ENCODE measurements around the gene DUOXA1. TPM values are rescaled to one million over a fixed set of nuclear protein-coding genes. Genes with fewer than 3 reads are reported as not detected.

Gene DUOXA1
- polyA plus RNA-seq, 1 donor = 0.23 TPM

GRCh38 chr15:45132844-45133560 is 3.3 kb upstream of the DUOXA1 start:
- DNase-seq = no peak

DNA sequence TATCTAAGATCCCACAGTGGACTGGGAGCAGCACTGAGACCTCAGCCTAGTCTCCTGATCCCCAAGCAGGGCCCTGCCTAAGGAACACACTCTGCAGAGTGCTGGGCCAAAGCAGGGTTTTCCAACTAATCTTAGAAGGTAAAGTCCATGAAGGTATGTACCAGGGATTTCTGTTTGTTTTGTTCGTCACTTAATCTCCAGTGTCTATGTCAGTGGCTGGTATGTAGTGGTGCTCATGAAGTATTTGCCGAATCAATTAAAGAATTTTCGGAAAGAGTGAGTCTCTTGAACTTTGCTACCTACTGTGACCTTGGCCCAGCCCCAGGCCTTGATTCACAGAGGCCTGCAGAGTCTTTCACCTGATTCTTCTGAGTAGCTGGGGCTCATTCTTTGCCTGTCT is 1.8 kb upstream of the DUOXA1 start:
- DNase-seq = no peak

DNA sequence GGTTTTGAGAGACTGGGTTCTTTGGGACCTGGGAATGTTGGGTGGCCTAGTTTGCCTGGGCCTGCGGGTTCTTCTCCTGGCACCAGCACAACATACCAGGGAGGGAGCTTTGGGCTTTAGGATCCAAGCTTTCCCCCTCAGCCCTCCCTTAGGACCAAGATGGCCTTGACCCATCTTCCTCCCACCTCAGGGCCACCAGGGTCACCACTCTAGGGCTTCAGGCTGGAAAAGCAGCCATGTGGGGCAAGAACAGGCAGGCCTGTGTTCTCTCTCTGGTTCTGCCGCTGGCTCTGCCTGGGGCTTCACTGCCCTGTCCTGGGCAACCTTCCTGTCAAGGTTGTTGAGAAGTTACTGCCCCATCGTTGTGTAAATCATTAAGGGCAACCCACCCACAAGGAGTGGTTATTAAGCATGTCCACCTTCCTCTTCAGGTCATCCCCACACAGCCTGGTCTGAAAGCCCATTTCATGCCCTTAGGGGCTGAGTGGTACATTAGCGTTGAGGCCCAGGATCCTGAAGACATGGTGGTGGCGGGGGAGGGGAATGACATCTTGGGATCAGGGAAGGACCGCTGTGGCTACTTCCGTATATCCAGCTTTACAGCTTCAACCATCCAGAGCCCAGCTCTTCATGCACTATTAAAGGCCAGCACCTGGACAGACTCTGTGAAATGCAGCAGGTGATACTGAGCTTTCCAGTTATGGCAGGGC is 767 bp upstream of the DUOXA1 start:
- DNase-seq = no peak

- DNase-seq = no peak
These were observed 574 bp downstream of the DUOXA1 start for GRCh38 chr15:45128971-45129639.

DNA sequence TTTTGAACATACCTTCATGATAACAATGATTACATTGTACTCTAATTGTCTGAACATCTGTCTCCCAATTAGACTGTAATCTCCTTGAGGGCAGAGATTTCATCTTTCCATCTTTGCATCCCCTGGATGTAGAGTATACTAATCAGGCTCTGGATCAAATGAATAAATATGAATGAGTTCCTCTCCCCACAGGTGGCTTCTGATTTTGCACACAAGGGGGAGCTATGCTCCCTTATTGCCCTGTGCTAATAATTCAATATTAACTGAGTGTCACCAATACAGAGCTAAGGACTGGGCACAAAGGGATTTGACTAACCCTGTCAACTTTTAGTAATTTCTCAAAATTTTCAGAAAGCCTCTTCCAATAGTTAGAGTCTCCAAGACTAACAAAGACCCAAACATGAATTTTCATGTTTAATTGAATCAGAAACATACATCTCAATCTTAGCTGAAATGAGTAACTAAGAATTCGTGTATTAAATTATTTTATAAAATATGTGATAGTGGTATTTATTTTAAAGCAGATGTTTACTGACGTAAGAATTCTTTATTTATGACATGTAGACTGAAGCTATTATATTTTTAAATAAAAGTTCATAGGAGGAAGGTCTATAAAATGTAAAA is 3.0 kb downstream of the DUOXA1 start:
- no peak for DNase-seq

DNA sequence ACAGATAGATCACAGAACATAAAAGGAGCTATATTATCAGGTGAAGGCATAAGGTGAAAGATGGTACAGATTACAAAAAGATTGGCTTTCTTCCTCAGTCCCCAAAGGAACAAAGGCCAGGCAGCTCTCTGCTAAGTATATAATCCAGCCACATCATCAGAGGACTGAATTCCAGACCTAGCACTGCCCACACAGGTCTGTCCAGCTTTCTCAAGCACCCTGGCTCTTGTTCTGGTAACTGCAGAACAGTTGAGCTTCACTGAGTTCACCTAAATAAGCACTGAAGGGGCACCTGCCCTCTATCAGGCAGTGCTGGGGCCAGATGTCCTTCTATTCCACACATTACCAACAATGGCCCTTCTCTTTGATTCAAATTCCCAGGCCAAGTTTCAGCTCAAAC is 6.3 kb downstream of the DUOXA1 start:
- DNase-seq = no peak

DNA sequence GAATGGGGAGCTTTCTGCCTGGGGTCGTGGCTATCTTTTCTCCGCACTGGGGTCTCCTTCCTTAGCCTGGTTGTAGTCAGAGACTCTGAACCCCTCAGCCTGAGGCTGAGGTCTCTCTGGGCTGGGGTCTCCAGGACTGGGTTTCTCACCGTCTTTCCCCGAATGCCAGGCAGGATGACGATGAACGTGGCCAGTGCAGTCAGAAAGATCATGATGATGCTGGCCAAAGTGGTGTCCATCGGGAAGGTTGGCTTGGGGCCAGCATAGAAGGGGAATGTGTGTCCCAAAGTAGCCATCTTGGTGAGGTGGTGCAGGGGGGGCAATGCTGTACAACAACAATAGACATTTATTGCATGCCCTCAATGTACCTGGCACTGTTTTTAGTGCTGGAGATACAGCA is 7.0 kb downstream of the DUOXA1 start:
- DNase-seq = no peak

GRCh38 chr15:45121706-45122417 is 7.8 kb downstream of the DUOXA1 start:
- no peak for DNase-seq

- no peak for DNase-seq
These were observed 8.7 kb downstream of the DUOXA1 start for GRCh38 chr15:45121020-45121419.

GRCh38 chr15:45120081-45120972 is 9.4 kb downstream of the DUOXA1 start:
- no peak for DNase-seq

GRCh38 chr15:45118996-45119395 is 10.7 kb downstream of the DUOXA1 start:
- DNase-seq = no peak

DNA sequence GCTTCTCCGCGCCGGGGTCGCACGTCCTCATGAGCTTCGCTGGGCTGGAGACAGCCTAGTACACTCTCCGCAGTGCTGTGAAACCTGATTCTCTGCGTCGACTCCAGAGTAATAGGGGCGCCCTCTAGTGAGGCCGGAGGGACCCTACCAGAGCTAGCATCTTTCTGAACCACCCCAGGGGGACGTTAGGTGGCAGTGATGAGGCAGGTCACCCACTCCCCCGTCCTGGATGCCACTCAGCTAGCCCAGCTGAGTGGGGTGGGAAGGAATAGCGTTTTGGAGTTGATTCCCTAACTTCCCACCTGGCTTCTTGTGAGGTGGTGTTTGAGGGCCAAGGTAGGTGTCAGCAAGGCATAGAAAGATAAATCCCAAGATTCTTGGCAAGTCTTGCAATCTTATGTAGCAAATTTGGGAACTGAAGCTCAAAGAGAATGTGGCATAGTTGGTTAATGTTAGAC is 11.5 kb downstream of the DUOXA1 start:
- DNase-seq = peak; percentile 94

- DNase-seq = no peak
These were observed 12.2 kb downstream of the DUOXA1 start for GRCh38 chr15:45117308-45118130.

DNA sequence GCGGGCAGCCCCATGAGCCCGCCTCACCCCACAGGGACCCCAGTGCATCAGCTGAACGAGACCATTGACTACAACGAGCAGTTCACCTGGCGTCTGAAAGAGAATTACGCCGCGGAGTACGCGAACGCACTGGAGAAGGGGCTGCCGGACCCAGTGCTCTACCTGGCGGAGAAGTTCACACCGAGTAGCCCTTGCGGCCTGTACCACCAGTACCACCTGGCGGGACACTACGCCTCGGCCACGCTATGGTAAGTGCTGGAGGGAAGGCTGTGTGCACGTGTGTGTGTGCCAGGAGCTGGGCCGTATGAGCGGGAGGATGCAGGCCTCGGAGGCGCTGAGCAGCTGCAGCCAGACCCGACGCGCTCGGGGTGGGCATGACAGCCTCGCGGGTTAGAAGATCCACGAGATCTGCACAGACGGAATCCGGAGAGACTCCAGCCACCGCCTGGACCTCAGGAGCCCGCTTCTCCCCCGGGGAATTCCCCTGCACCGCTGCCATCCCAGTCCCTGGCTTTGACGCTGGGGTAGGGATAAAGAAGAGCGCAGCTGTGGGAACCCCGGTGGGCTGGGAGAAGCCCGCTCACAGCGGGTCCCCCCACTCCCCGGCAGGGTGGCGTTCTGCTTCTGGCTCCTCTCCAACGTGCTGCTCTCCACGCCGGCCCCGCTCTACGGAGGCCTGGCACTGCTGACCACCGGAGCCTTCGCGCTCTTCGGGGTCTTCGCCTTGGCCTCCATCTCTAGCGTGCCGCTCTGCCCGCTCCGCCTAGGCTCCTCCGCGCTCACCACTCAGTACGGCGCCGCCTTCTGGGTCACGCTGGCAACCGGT is 13.0 kb downstream of the DUOXA1 start:
- no peak for DNase-seq

DNA sequence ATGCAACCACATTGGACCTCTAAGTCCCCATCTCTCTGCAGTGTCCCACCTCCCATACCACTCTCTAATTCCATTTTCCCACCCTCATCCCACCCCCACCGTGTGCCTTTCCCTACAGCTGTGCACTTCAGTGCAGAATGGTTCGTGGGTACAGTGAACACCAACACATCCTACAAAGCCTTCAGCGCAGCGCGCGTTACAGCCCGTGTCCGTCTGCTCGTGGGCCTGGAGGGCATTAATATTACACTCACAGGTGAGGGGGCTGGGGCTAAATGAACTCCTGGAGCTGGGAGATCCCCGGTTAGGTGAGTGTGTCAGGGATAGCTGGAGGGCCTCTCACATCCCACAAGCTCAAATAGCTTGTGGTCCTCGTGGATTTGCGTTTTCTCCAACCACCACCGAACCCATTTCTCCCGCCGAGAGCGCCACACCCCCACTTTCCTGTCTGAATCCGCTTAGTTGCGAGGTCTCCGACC is 13.6 kb downstream of the DUOXA1 start:
- DNase-seq = no peak

- no peak for DNase-seq
These were observed 14.3 kb downstream of the DUOXA1 start for GRCh38 chr15:45115312-45115820.

DNA sequence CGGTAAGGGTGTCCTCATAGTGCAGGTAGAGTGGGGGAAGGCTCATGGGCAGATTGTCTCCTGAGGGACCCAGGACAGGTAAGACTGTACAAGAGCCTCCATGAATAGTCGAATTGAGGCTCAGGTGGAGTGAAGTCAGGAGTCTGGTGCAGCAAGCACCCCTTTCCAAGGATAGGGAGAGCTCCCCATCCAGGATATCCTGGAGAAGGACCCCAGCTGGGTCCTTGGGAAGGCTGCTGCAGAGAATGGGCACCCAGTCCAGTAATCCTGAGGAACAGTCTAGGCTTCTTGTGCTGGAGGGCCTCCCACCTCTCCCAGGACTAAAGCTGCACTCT is 15.0 kb downstream of the DUOXA1 start:
- no peak for DNase-seq

GRCh38 chr15:45114076-45114750 is 15.5 kb downstream of the DUOXA1 start, which contains the start of the genes DUOX2 and DUOXA2:
DUOX2 (minus strand) TSS chr15:45114172; CDS start chr15:45113411, 761 bp downstream.
DUOXA2 (plus strand) TSS chr15:45114326; CDS start chr15:45114606, 280 bp downstream.
- no peak for DNase-seq
